ENCODE data around the gene CD55.
A peak's percentile ranks its signal among the peaks of the same experiment; 100 is the strongest.

The CD55 gene

GRCh38 chr1:207333009-207333600 lies 11.6 kb downstream of the CD55 start:
- no peak overlapping the region for H3K4me3 ChIP-seq (ENCODE audit: low read length)
- no peak for DNase-seq (ENCODE audit: low read depth)
- TF ChIP-seq CTCF (IDR thresholded peaks at IDR 0.05; ENCODE audit: insufficient read depth, low read depth, low read length, missing control alignments) = no peak

- no peak overlapping the region for H3K4me3 ChIP-seq (ENCODE audit: low read length)
- DNase-seq (ENCODE audit: low read depth) = no peak
- no peak for TF ChIP-seq CTCF (IDR thresholded peaks at IDR 0.05; ENCODE audit: insufficient read depth, low read depth, low read length, missing control alignments)
Observed at GRCh38 chr1:207333620-207334019, 12.1 kb downstream of the CD55 start.

GRCh38 chr1:207334337-207334736 lies 12.9 kb downstream of the CD55 start:
- TF ChIP-seq CTCF (IDR thresholded peaks at IDR 0.05; ENCODE audit: insufficient read depth, low read depth, low read length, missing control alignments) = no peak
- H3K4me3 ChIP-seq (ENCODE audit: low read length) = no peak overlapping the region
- DNase-seq (ENCODE audit: low read depth) = no peak

- no peak for DNase-seq (ENCODE audit: low read depth)
- no peak overlapping the region for H3K4me3 ChIP-seq (ENCODE audit: low read length)
- no peak for TF ChIP-seq CTCF (IDR thresholded peaks at IDR 0.05; ENCODE audit: insufficient read depth, low read depth, low read length, missing control alignments)
Observed at GRCh38 chr1:207335138-207335537, 13.7 kb downstream of the CD55 start.

- DNase-seq (ENCODE audit: low read depth) = peak; percentile 88
- H3K4me3 ChIP-seq (ENCODE audit: low read length) = no peak overlapping the region
- no peak for TF ChIP-seq CTCF (IDR thresholded peaks at IDR 0.05; ENCODE audit: insufficient read depth, low read depth, low read length, missing control alignments)
Observed at GRCh38 chr1:207335695-207336363, 14.4 kb downstream of the CD55 start.

GRCh38 chr1:207336559-207337467 lies 15.3 kb downstream of the CD55 start:
- no peak overlapping the region for H3K4me3 ChIP-seq (ENCODE audit: low read length)
- DNase-seq (ENCODE audit: low read depth) = peak; percentile 27
- no peak for TF ChIP-seq CTCF (IDR thresholded peaks at IDR 0.05; ENCODE audit: insufficient read depth, low read depth, low read length, missing control alignments)
